Esophagus squamous epithelium (tissue), 4 donors: ENCODE results near the gene MTHFD2L.

Source experiments
- POLR2A ChIP-seq, 4 donors: fragments of 450-650 bp; IDR thresholded peaks; one replicate each; pipeline ENCODE4 v1.6.1; 2017; ENCODE audit warnings: antibody characterized with exemption in 4 of 4, mild to moderate bottlenecking in 4 of 4, moderate library complexity in 3 of 4
- TF ChIP-seq, protein P1 (sequence below), 6 experiments: fragments of 450-650 bp in 4 of 6; fragments of 200-600 bp in 2 of 6; sonication (generic) in 2 of 6; IDR thresholded peaks; one replicate each; pipeline ENCODE4 v1.5.1; 2016 to 2019; ENCODE audit warnings: antibody characterized with exemption in 6 of 6, mild to moderate bottlenecking in 4 of 6, moderate library complexity in 4 of 6

DNA sequence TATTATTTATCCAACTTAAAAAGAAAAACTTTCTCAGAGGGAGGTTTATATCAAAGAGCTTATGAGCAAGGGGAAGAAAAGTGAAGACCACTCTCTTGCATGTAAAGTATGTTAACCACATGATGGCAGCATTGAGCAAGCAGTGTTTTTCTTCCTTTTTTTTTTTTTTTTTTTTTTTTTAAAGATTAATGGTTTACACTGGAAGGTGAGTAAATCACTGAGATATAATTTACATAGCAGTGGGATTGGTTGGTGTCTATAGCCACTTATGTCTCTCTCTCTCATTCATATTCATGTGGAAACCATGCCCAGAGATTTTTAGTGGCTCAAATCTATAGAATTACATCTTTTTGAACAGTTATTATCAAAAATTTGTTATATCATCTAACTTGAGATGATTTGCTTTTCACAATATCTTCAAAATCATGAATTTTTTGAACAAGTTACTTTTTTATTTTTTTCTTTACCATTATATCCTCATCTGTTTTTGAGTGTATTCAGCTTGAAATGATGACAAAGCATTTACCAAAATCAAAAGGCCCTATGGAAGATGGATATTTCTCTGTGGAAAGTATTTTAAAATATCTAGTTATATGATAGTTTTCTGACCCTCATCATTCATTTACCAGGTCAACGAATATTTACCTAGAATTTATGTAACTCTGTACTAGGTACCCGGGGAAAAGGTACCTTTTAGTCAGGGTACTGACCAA lies 31.6 kb downstream of the MTHFD2L start:
- TF ChIP-seq, protein P1, sequence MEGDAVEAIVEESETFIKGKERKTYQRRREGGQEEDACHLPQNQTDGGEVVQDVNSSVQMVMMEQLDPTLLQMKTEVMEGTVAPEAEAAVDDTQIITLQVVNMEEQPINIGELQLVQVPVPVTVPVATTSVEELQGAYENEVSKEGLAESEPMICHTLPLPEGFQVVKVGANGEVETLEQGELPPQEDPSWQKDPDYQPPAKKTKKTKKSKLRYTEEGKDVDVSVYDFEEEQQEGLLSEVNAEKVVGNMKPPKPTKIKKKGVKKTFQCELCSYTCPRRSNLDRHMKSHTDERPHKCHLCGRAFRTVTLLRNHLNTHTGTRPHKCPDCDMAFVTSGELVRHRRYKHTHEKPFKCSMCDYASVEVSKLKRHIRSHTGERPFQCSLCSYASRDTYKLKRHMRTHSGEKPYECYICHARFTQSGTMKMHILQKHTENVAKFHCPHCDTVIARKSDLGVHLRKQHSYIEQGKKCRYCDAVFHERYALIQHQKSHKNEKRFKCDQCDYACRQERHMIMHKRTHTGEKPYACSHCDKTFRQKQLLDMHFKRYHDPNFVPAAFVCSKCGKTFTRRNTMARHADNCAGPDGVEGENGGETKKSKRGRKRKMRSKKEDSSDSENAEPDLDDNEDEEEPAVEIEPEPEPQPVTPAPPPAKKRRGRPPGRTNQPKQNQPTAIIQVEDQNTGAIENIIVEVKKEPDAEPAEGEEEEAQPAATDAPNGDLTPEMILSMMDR (IDR thresholded peaks at IDR 0.05), result peak in 5 of 6 experiments; percentile 30 to 64 (median 57)
- TF ChIP-seq POLR2A (IDR thresholded peaks at IDR 0.05), result no peak
